CD4-positive, alpha-beta T cell (primary cell): ENCODE data around the gene TSPAN31. TPM values are rescaled to one million over a fixed set of nuclear protein-coding genes. Genes with fewer than 3 reads are reported as not detected.

Source experiments
- ATAC-seq: fragments of 200-7000 bp; cut with Tn5 transposase; one replicate; pipeline ENCODE4 v1.10.0; 2022; ENCODE audit warnings: mild to moderate bottlenecking; ENCODE audit not compliant: poor library complexity
- CTCF ChIA-PET: fragments of 350-600 bp; sonication (Branson Sonifier 250); formaldehyde crosslinking; loops from one replicate; lab custom pipeline; 2021; ENCODE audit warnings: antibody characterized with exemption, inconsistent platforms; lab: Charles Lee
- POLR2A ChIA-PET: fragments of 350-600 bp; sonication (Branson Sonifier 250); formaldehyde crosslinking; loops from one replicate; lab custom pipeline; 2021; ENCODE audit warnings: antibody characterized with exemption, inconsistent platforms; lab: Charles Lee
- DNase-seq, 14 experiments: peaks; one replicate each; pipeline ENCODE4 v3.0.0-alpha.2; 2013 to 2020; ENCODE audit warnings: mixed read lengths in 2 of 14
- H3K27ac ChIP-seq, 2 donors: one replicate each; pipeline versions ENCODE4 v1.5.1 to v1.7.0; 2013; ENCODE audit warnings: low read length in 2 of 2, low read depth in 1 of 2, mild to moderate bottlenecking in 1 of 2
- H3K27me3 ChIP-seq, 2 experiments: 1 replicate in 1 of 2; 2 replicates in 1 of 2; pipeline versions ENCODE4 v1.6.1 to v1.7.0; 2013; ENCODE audit warnings: low read length in 2 of 2, control low read depth in 1 of 2, mild to moderate bottlenecking in 1 of 2, moderate library complexity in 1 of 2; ENCODE audit not compliant: insufficient read depth in 2 of 2, control insufficient read depth in 1 of 2
- H3K36me3 ChIP-seq: one replicate; pipeline ENCODE4 v1.6.1; 2013; ENCODE audit warnings: low read length, control low read depth; ENCODE audit not compliant: insufficient read depth
- H3K4me1 ChIP-seq: one replicate; pipeline ENCODE4 v1.6.1; 2013; ENCODE audit warnings: low read length, control low read depth; ENCODE audit not compliant: insufficient read depth
- H3K4me3 ChIP-seq: one replicate; pipeline ENCODE4 v1.5.1; 2013; ENCODE audit warnings: mild to moderate bottlenecking, low read length, moderate library complexity
- H3K9me3 ChIP-seq, 2 experiments: 1 replicate in 1 of 2; 2 replicates in 1 of 2; pipeline versions ENCODE4 v1.6.1 to v1.7.0; 2013; ENCODE audit warnings: low read length in 2 of 2, mild to moderate bottlenecking in 2 of 2, control low read depth in 1 of 2, moderate library complexity in 1 of 2; ENCODE audit not compliant: control insufficient read depth in 1 of 2, insufficient read depth in 1 of 2
- H3K27ac Mint-ChIP-seq: one replicate; pipeline ENCODE4 v1.8.0; 2020; ENCODE audit warnings: mixed read lengths
- H3K27me3 Mint-ChIP-seq: one replicate; pipeline ENCODE4 v1.8.0; 2021; ENCODE audit warnings: mixed read lengths
- H3K36me3 Mint-ChIP-seq: one replicate; pipeline ENCODE4 v1.8.0; 2021; ENCODE audit warnings: low read depth, mixed read lengths
- H3K4me1 Mint-ChIP-seq: one replicate; pipeline ENCODE4 v1.8.0; 2021; ENCODE audit warnings: low read depth, mixed read lengths
- H3K4me3 Mint-ChIP-seq: one replicate; pipeline ENCODE4 v1.8.0; 2020; ENCODE audit warnings: mild to moderate bottlenecking, mixed read lengths
- H3K9me3 Mint-ChIP-seq: one replicate; pipeline ENCODE4 v1.8.0; 2020; ENCODE audit warnings: mixed read lengths
- CTCF ChIP-seq: fragments of 200-600 bp; IDR thresholded peaks from one replicate; pipeline ENCODE4 v1.8.0; 2022; ENCODE audit warnings: antibody characterized with exemption, mild to moderate bottlenecking
- intact Hi-C, 2 experiments: fragments of 100-400 bp; cut with DNase I in 1 of 2; cut with micrococcal nuclease in 1 of 2; formaldehyde crosslinking; loops; one replicate each; pipeline versions ENCODE4 v1.15.1 to v1.9.0; 2023 to 2025; cut with DNase I, micrococcal nuclease
- total RNA-seq, 174 experiments: library from RNA in 2 of 174; stranded (reverse) in 2 of 174; gene quantifications; one replicate each; pipeline ENCODE4 v1.2.3 and lab custom pipeline; 2021 to 2026

TSPAN31 gene
- total RNA-seq, 2 experiments from 2014 or later, result 10.3 to 10.7 TPM

- Histone ChIP-seq H3K36me3 (peaks cover 9% of the 10 kb centered on the region), H3K9me3 (peaks cover 0 to 6% of the 10 kb centered on the region in 2 experiments), H3K4me1 (peaks cover 35% of the 10 kb centered on the region), H3K4me3 (peak overlapping the region; percentile 63), H3K27me3 (peaks cover 5 to 14% of the 10 kb centered on the region in 2 experiments), H3K27ac (peak overlapping the region; percentile 79 to 85)
- DNase-seq (peak; percentile 44 to 93 (median 74)), ATAC-seq (peak; percentile 62)
- Mint-ChIP-seq H3K36me3 (peaks cover 23% of the 10 kb centered on the region), H3K27me3 (peaks cover 5% of the 10 kb centered on the region), H3K27ac (peak overlapping the region; percentile 93), H3K4me3 (peak overlapping the region; percentile 94), H3K9me3 (no peaks in the 10 kb centered on the region), H3K4me1 (peaks cover 21% of the 10 kb centered on the region)
- TF ChIP-seq CTCF, result no peak
- ChIA-PET POLR2A (interaction anchor here (1.0 to 1.5 kb wide), 6 partner anchors 10 to 165 kb away, joined by 3 to 15 read pairs (median 6); no protein-coding TSS in a partner anchor), CTCF (interaction anchor here (1.3 to 2.3 kb wide), 2 partner anchors 12 to 15 kb away, joined by 6 to 9 read pairs; no protein-coding TSS in a partner anchor)
- intact Hi-C loops, result loop anchor here (1.0 to 5.0 kb wide), 3 partner anchors 15 to 76 kb away; partner anchors contain the start of gene CTDSP2 (in 1 of the 2)
These were observed 26.5 kb downstream of the TSPAN31 start for GRCh38 chr12:57771236-57771872.

- Mint-ChIP-seq H3K27me3 (no peaks in the 10 kb centered on the region), H3K27ac (peak within 1 kb of the TSS; percentile 93), H3K9me3 (no peaks in the 10 kb centered on the region), H3K36me3 (peaks cover 23% of the 10 kb centered on the region), H3K4me1 (peaks cover 15% of the 10 kb centered on the region), H3K4me3 (peak within 1 kb of the TSS; percentile 94)
- peak; percentile 90 for ATAC-seq
- ChIA-PET POLR2A (interaction anchor here (0.7 to 1.5 kb wide), 12 partner anchors 9 to 164 kb away, joined by 3 to 15 read pairs (median 4); partner anchors contain the start of genes CDK4 and TSFM), CTCF (interaction anchor here (0.7 to 2.3 kb wide), 4 partner anchors 9 to 15 kb away, joined by 3 to 9 read pairs (median 6); partner anchors contain the start of gene TSFM)
- DNase-seq, result peak; percentile 73 to 95 (median 83)
- TF ChIP-seq CTCF, result no peak
- H3K9me3 ChIP-seq, result peaks cover 0 to under 1% of the 10 kb centered on the region in 2 experiments
- peak within 1 kb of the TSS; percentile 79 to 85 for H3K27ac ChIP-seq
- peaks cover 9% of the 10 kb centered on the region for H3K36me3 ChIP-seq
- H3K4me3 ChIP-seq, result peak within 1 kb of the TSS; percentile 63
- H3K27me3 ChIP-seq, result peaks cover 0 to 9% of the 10 kb centered on the region in 2 experiments
- H3K4me1 ChIP-seq, result peaks cover 29% of the 10 kb centered on the region
- intact Hi-C loops, result loop anchor here (1.0 to 5.0 kb wide), 4 partner anchors 10 to 75 kb away; partner anchors contain the start of genes CTDSP2 (in 1 of the 2) and TSFM (in 1 of the 2)
These were observed 27.1 kb downstream of the TSPAN31 start, which contains the start of gene METTL1 for GRCh38 chr12:57771873-57772428. METTL1 (minus strand) TSS chr12:57772105; CDS start chr12:57772083, 22 bp downstream.
